Osteoblast (primary cell): ENCODE data around the gene ZC3H7A. TPM values are rescaled to one million over a fixed set of nuclear protein-coding genes. Genes with fewer than 3 reads are reported as not detected.

Source experiments
- DNase-seq: peaks from one replicate; pipeline ENCODE4 v3.0.0; 2011; ENCODE audit warnings: low spot score, mixed read lengths; ENCODE audit not compliant: insufficient read length; ENCODE audit errors: missing footprints
- H2AFZ ChIP-seq: 2 replicates; pipeline ENCODE4 v1.6.0; 2011; ENCODE audit warnings: mild to moderate bottlenecking, low read length
- H3K27ac ChIP-seq: 2 replicates; pipeline ENCODE4 v1.5.1; 2011; ENCODE audit warnings: mild to moderate bottlenecking, low read depth, low read length, moderate library complexity
- H3K27me3 ChIP-seq: 2 replicates; pipeline ENCODE4 v1.6.0; 2012; ENCODE audit warnings: mild to moderate bottlenecking, control low read depth, inconsistent platforms, low read length, moderate library complexity; ENCODE audit not compliant: insufficient read depth
- H3K36me3 ChIP-seq: 2 replicates; pipeline ENCODE4 v1.5.1; 2011; ENCODE audit warnings: mild to moderate bottlenecking, low read length, control low read depth, moderate library complexity; ENCODE audit not compliant: insufficient read depth
- H3K4me1 ChIP-seq: 2 replicates; pipeline ENCODE4 v1.5.1; 2011; ENCODE audit warnings: mild to moderate bottlenecking, low read length, control low read depth, moderate library complexity; ENCODE audit not compliant: insufficient read depth
- H3K4me2 ChIP-seq: 2 replicates; pipeline ENCODE4 v1.6.0; 2011; ENCODE audit warnings: mild to moderate bottlenecking, low read length; ENCODE audit not compliant: insufficient read depth
- H3K4me3 ChIP-seq: fragments of 200-600 bp; sonication (generic); 3 replicates; pipeline ENCODE4 v1.5.1; 2012; ENCODE audit warnings: mild to moderate bottlenecking, low read length, inconsistent platforms; ENCODE audit not compliant: insufficient read depth
- H3K79me2 ChIP-seq: 2 replicates; pipeline ENCODE4 v1.6.0; 2012; ENCODE audit warnings: mild to moderate bottlenecking, low read length, control low read depth, inconsistent platforms; ENCODE audit not compliant: insufficient read depth
- H3K9me3 ChIP-seq: 2 replicates; pipeline ENCODE4 v1.5.1; 2011; ENCODE audit warnings: low read depth, low read length, control low read depth
- H4K20me1 ChIP-seq: 2 replicates; pipeline ENCODE4 v1.6.0; 2012; ENCODE audit warnings: mild to moderate bottlenecking, low read length, control low read depth; ENCODE audit not compliant: insufficient read depth
- total RNA-seq: library from RNA; depleted of rRNA; stranded (reverse); fragments of >200 nt; gene quantifications from 2 replicates; pipeline ENCODE4 v1.2.3, GENCODE V29; 2012
- TF ChIP-seq, protein P1 (sequence below): IDR thresholded peaks from 2 replicates; pipeline ENCODE4 v1.5.1; 2011; ENCODE audit warnings: mild to moderate bottlenecking, low read depth, low read length, moderate library complexity; ENCODE audit errors: extremely low read depth

ZC3H7A gene
- total RNA-seq, 1 donor, result 39.8 TPM

DNA sequence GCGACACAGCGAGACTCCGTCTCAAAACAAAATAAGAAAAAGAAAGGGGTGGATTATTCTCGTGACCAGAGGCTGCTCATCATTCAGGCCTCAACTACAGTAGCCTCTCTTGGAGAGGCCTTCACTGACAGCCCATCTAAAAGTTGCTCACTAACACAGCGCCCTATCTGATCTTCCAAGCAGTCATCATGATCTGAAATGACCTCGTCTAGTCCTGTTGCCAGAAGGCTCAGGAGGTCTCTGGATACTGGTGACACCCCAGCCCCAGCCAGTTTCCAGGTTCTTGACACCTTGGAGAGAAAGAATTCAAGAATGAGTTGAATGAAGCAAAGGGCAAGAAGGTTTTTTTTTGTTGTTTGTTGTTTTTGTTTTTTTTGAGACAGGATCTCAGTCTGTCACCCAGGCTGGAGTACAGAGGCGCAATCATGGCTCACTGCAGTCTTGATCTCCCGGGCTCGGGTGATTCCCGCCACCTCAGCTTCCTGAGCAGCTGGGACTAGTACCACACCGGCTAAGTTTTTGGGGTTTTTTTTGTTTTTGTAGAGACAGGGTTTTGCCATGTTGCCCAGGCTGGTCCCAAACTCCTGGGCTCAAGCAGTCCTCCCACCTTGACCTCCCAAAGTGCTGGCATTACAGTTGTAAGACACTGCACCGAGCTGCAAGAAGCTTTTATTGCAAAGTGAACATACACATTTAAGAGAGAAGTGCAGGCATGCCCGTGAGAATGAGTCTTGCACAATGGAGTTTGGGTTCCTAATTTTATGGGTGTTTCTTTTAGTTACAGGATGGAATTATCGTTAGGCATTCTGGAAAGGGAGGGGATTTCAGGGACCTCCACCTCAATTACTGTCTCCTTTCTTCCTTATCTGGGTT lies 2.7 kb upstream of the ZC3H7A start:
- H3K4me2 ChIP-seq, result no peak overlapping the region

DNA sequence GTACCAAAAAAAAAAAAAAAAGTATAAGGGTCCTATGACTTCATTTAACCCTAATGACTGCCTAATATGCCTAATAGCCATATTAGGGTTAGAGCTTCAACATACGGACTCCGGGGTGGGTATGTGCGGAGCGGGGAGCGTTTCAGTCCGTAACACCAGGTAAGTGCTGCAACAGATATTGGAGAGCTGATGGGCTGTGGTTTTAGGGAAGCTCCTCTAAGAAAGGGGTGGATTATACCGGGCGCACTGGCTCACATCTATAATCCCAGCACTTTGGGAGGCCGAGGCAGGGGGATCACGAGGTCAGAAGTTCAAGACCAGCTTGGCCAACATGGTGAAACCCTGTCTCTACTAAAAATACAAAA lies 1.9 kb upstream of the ZC3H7A start:
- peak overlapping the region; percentile 90 for H3K4me2 ChIP-seq
- TF ChIP-seq, protein P1, sequence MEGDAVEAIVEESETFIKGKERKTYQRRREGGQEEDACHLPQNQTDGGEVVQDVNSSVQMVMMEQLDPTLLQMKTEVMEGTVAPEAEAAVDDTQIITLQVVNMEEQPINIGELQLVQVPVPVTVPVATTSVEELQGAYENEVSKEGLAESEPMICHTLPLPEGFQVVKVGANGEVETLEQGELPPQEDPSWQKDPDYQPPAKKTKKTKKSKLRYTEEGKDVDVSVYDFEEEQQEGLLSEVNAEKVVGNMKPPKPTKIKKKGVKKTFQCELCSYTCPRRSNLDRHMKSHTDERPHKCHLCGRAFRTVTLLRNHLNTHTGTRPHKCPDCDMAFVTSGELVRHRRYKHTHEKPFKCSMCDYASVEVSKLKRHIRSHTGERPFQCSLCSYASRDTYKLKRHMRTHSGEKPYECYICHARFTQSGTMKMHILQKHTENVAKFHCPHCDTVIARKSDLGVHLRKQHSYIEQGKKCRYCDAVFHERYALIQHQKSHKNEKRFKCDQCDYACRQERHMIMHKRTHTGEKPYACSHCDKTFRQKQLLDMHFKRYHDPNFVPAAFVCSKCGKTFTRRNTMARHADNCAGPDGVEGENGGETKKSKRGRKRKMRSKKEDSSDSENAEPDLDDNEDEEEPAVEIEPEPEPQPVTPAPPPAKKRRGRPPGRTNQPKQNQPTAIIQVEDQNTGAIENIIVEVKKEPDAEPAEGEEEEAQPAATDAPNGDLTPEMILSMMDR, result no peak
- H3K4me1 ChIP-seq, result peaks cover 33% of the 10 kb centered on the region
- peaks cover 9% of the 10 kb centered on the region for H3K36me3 ChIP-seq
- DNase-seq, result no peak
- H3K27ac ChIP-seq, result no peak overlapping the region
- H4K20me1 ChIP-seq, result peaks cover 17% of the 10 kb centered on the region
- H3K27me3 ChIP-seq, result peaks cover 3% of the 10 kb centered on the region
- H3K79me2 ChIP-seq, result peaks cover 44% of the 10 kb centered on the region
- H3K9me3 ChIP-seq, result no peaks in the 10 kb centered on the region
- peak overlapping the region; percentile 74 for H3K4me3 ChIP-seq
- no peak overlapping the region for H2AFZ ChIP-seq

More for the DNA sequence above, 2.7 kb upstream of the ZC3H7A start:
- Histone ChIP-seq H3K79me2 (peaks cover 36% of the 10 kb centered on the region), H3K4me1 (peaks cover 31% of the 10 kb centered on the region), H3K9me3 (no peaks in the 10 kb centered on the region), H4K20me1 (peaks cover 15% of the 10 kb centered on the region), H3K27ac (no peak overlapping the region), H3K27me3 (peaks cover 8% of the 10 kb centered on the region), H3K36me3 (peaks cover 5% of the 10 kb centered on the region), H2AFZ (no peak overlapping the region), H3K4me3 (no peak overlapping the region)
- TF ChIP-seq, protein P1, result no peak
- peak; percentile 50 for DNase-seq

DNA sequence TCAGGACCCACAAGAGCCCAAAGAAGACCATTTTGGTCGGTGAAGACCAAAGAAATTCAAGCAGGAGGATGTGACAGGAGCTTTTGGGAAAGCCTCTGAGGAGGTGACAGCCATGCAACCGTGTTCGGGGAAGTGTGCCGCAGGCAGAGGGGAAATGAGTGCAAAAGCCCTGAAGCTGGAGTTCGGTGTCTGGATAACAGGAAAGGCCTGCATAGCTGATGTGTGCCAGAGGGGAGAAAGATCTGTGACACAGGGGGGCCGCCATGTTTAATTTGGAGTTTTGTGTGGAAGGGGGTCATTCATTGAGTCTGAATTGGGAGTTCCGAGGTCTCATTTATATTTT lies 870 bp upstream of the ZC3H7A start:
- peak; percentile 79 for DNase-seq
- TF ChIP-seq, protein P1, result no peak
- peak overlapping the region; percentile 74 for H3K4me3 ChIP-seq

More for the DNA sequence above, 870 bp upstream of the ZC3H7A start:
- Histone ChIP-seq H3K4me1 (peaks cover 38% of the 10 kb centered on the region), H3K4me2 (peak overlapping the region; percentile 90), H3K27ac (peak overlapping the region; percentile 95), H4K20me1 (peaks cover 22% of the 10 kb centered on the region), H3K9me3 (no peaks in the 10 kb centered on the region), H2AFZ (peak overlapping the region; percentile 96), H3K79me2 (peaks cover 54% of the 10 kb centered on the region), H3K36me3 (peaks cover 13% of the 10 kb centered on the region), H3K27me3 (no peaks in the 10 kb centered on the region)
